Testis (tissue), 2 donors: Measurements from ENCODE around the gene GTF3A.

ENCODE experiments used
- CTCF ChIP-seq, 3 experiments: fragments of 450-650 bp in 2 of 3; fragments of 200-600 bp in 1 of 3; sonication (generic) in 1 of 3; IDR thresholded peaks; one replicate each; pipeline ENCODE4 v1.5.1; 2016 to 2019; ENCODE audit warnings: antibody characterized with exemption in 3 of 3, mild to moderate bottlenecking in 2 of 3, moderate library complexity in 1 of 3
- POLR2A ChIP-seq: fragments of 450-650 bp; IDR thresholded peaks from one replicate; pipeline ENCODE4 v1.6.1; 2017; ENCODE audit warnings: antibody characterized with exemption, mild to moderate bottlenecking, moderate library complexity

- TF ChIP-seq CTCF (IDR thresholded peaks at IDR 0.05) (no peak), POLR2A (no peak)
These were observed 17.7 kb downstream of the GTF3A start for GRCh38 chr13:27442071-27442647.
